HG02970 (cell line): Measurements from ENCODE around the gene ROM1.
"Not testable (repeated sequence)": the region's sequence is repeated elsewhere in the genome, so short reads cannot be mapped to it uniquely, and the experiment has no call there.

Experiments
- ATAC-seq: cut with Tn5 transposase; IDR thresholded peaks from one replicate; pipeline ENCODE4 v1.9.1; 2021; ENCODE audit warnings: mild to moderate bottlenecking, moderate library complexity, moderate number of reproducible peaks; ENCODE audit not compliant: unreplicated experiment, low FRiP score

Gene ROM1

GRCh38 chr11:62612366-62613290 is at the start of gene ROM1, which contains the start of gene EML3:
ROM1 (plus strand) TSS chr11:62613257; CDS start chr11:62613282, 25 bp downstream.
EML3 (minus strand) TSS chr11:62612775; CDS start chr11:62612457, 318 bp downstream.
- ATAC-seq, result peak; percentile 61

- ATAC-seq, result no peak
These were observed 47.8 kb upstream of the ROM1 start for GRCh38 chr11:62565100-62565802.

- no peak for ATAC-seq
These were observed 46.8 kb upstream of the ROM1 start for GRCh38 chr11:62566247-62566646.

- ATAC-seq, result no peak
These were observed 45.9 kb upstream of the ROM1 start for GRCh38 chr11:62567018-62567633.

- no peak for ATAC-seq
These were observed 43.4 kb upstream of the ROM1 start for GRCh38 chr11:62569611-62570010.

- ATAC-seq, result not testable (repeated sequence)
These were observed 42.2 kb upstream of the ROM1 start for GRCh38 chr11:62570903-62571302.

GRCh38 chr11:62571493-62571892 is 41.6 kb upstream of the ROM1 start:
- ATAC-seq, result not testable (repeated sequence)

GRCh38 chr11:62572431-62572830 is 40.6 kb upstream of the ROM1 start:
- no peak for ATAC-seq

GRCh38 chr11:62573006-62573591 is 40.0 kb upstream of the ROM1 start:
- no peak for ATAC-seq

- ATAC-seq, result peak; percentile 92
These were observed 39.3 kb upstream of the ROM1 start, which contains the start of gene EEF1G for GRCh38 chr11:62573592-62574362. EEF1G (minus strand) TSS chr11:62573891; CDS start chr11:62573842, 49 bp downstream.

- peak; percentile 6 for ATAC-seq
These were observed 38.5 kb upstream of the ROM1 start for GRCh38 chr11:62574363-62575071.

GRCh38 chr11:62575156-62575555 is 37.9 kb upstream of the ROM1 start:
- ATAC-seq, result no peak

- ATAC-seq, result no peak
These were observed 37.2 kb upstream of the ROM1 start for GRCh38 chr11:62575837-62576236.

GRCh38 chr11:62577046-62577714 is 35.9 kb upstream of the ROM1 start:
- ATAC-seq, result no peak

- no peak for ATAC-seq
These were observed 34.5 kb upstream of the ROM1 start for GRCh38 chr11:62578541-62578940.

- no peak for ATAC-seq
These were observed 33.8 kb upstream of the ROM1 start for GRCh38 chr11:62579252-62579651.

GRCh38 chr11:62580959-62581715 is 31.9 kb upstream of the ROM1 start:
- ATAC-seq, result no peak

- ATAC-seq, result not testable (repeated sequence)
These were observed 31.3 kb upstream of the ROM1 start for GRCh38 chr11:62581735-62582134.
